AG10803 (cell line): ENCODE results near the gene AMPD2.

Source experiments
- DNase-seq: peaks from one replicate; pipeline ENCODE4 v3.0.0; 2010; ENCODE audit warnings: low read depth
- H3K4me3 ChIP-seq: 2 replicates; pipeline ENCODE4 v1.5.1; 2011; ENCODE audit warnings: mild to moderate bottlenecking, low read length, control low read depth
- CTCF ChIP-seq: conservative IDR thresholded peaks from 2 replicates; pipeline ENCODE4 v1.5.1; 2011; ENCODE audit warnings: mild to moderate bottlenecking, low read length, control low read depth, inconsistent platforms

Gene AMPD2

GRCh38 chr1:109615879-109616278, 3.8 kb upstream of the AMPD2 start:
- H3K4me3 ChIP-seq = no peak overlapping the region
- no peak for DNase-seq
- TF ChIP-seq CTCF = no peak

- TF ChIP-seq CTCF = no peak
- DNase-seq = no peak
- H3K4me3 ChIP-seq = no peak overlapping the region
These were observed 3.2 kb upstream of the AMPD2 start for GRCh38 chr1:109616391-109616790.

- DNase-seq = peak; percentile 92
- H3K4me3 ChIP-seq = no peak overlapping the region
- no peak for TF ChIP-seq CTCF
These were observed 2.3 kb upstream of the AMPD2 start for GRCh38 chr1:109617291-109617801.

GRCh38 chr1:109618661-109619575, 719 bp upstream of the AMPD2 start:
- no peak for DNase-seq
- peak overlapping the region; percentile 99 for H3K4me3 ChIP-seq
- no peak for TF ChIP-seq CTCF

- DNase-seq = peak; percentile 68
- no peak for TF ChIP-seq CTCF
These were observed 759 bp downstream of the AMPD2 start for GRCh38 chr1:109620401-109620791.

GRCh38 chr1:109620841-109621286, 1.2 kb downstream of the AMPD2 start:
- TF ChIP-seq CTCF = no peak
- peak overlapping the region; percentile 99 for H3K4me3 ChIP-seq
- peak; percentile 94 for DNase-seq

More at GRCh38 chr1:109620401-109620791, 759 bp downstream of the AMPD2 start:
- H3K4me3 ChIP-seq = peak overlapping the region; percentile 99
